Measurements from ENCODE around the gene FCGR3A.
"Not testable (repeated sequence)": the region's sequence is repeated elsewhere in the genome, so short reads cannot be mapped to it uniquely, and the experiment has no call there.

- not testable (repeated sequence) for TF ChIP-seq CTCF, POLR2A (IDR thresholded peaks at IDR 0.05)
Observed at GRCh38 chr1:161525321-161525720, 24.3 kb downstream of the FCGR3A start.
